ENCODE results near the gene REC8. TPM values are rescaled to one million over a fixed set of nuclear protein-coding genes. Genes with fewer than 3 reads are reported as not detected.

REC8 gene
- total and polyA plus RNA-seq, 4 donors: 2.3 to 4.7 (median 3.8) TPM

DNA sequence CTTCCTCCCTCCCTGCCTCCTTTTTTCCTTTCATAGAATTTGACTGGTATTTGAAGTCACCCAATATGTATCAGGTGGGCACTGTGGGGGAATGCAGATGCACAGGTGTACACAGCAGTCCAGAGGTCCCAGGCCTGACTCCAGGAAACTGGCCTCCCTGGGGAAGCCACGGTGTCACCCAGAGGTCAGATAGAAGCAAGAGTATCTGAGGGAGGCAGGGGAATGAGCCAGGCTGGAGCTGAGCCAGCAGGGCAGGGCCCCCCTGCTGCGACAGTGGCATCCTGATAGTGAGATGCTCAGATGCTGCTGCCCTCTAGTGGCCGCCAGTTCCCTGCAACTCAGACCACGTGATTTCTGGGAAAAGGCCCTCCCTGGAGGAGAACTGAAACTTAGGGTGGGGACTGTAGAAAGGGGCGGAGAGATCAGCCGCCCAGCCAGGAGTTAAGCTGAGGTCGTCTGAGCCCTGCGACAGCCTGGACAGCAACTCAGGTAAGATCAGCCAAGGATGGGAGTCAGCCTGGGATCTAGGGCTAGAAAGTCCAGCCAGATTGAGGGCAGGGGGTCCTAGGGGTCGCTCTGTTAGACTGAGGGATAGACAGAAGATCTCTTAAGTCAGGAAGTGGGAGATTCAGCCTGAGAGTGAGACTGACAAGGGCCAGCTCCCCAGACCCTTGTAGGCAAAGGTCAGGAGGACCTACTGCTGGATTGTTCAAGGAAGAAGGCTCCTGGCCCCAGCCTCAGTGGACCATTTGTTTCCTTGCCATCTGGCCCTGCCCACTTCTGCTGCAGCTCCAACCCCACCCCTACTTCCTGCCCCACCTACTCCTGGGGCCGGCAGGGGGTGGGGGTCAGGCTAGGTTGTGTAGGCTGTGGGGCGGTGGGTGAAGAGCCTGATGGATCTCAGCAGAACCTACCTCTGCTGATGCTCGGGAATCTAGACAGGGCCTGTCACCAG lies 10.8 kb upstream of the REC8 start, which contains the start of gene IRF9 (continued):
- TF ChIP-seq FOXA2 (IDR thresholded peaks at IDR 0.05) (no peak), TAF1 (conservative IDR thresholded peaks at IDR 0.05) (no peak), JUND (IDR thresholded peaks at IDR 0.05) (peak in 1 of 2 donors; percentile 69)
- TF ChIP-seq, protein P1, sequence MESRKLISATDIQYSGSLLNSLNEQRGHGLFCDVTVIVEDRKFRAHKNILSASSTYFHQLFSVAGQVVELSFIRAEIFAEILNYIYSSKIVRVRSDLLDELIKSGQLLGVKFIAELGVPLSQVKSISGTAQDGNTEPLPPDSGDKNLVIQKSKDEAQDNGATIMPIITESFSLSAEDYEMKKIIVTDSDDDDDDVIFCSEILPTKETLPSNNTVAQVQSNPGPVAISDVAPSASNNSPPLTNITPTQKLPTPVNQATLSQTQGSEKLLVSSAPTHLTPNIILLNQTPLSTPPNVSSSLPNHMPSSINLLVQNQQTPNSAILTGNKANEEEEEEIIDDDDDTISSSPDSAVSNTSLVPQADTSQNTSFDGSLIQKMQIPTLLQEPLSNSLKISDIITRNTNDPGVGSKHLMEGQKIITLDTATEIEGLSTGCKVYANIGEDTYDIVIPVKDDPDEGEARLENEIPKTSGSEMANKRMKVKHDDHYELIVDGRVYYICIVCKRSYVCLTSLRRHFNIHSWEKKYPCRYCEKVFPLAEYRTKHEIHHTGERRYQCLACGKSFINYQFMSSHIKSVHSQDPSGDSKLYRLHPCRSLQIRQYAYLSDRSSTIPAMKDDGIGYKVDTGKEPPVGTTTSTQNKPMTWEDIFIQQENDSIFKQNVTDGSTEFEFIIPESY (IDR thresholded peaks at IDR 0.05): peak; percentile 80

DNA sequence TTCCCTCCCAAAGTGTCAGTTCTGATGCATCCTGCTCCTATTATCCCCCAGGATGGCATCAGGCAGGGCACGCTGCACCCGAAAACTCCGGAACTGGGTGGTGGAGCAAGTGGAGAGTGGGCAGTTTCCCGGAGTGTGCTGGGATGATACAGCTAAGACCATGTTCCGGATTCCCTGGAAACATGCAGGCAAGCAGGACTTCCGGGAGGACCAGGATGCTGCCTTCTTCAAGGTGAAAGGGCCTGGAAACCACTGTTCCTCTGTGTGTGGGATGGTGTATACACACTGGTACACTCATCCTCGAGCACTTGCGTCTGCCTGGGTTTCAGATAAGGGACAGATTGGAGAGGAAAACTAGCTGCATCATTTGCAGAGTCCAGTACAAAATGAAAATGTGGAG lies 9.8 kb upstream of the REC8 start:
- no peaks in the 10 kb centered on the region for H3K27me3 ChIP-seq (ENCODE audit: control insufficient read depth in 4 of 4, insufficient read depth in 4 of 4, low read length in 3 of 4)
- TF ChIP-seq RXRA (IDR thresholded peaks at IDR 0.05) (no peak), FOXA2 (IDR thresholded peaks at IDR 0.05) (no peak), YY1 (IDR thresholded peaks at IDR 0.05) (no peak), FOXA1 (IDR thresholded peaks at IDR 0.05) (no peak), HNF4G (IDR thresholded peaks at IDR 0.05) (no peak), TAF1 (conservative IDR thresholded peaks at IDR 0.05) (no peak), JUND (IDR thresholded peaks at IDR 0.05) (no peak), HNF4A (conservative IDR thresholded peaks at IDR 0.05) (no peak), EGR1 (IDR thresholded peaks at IDR 0.05; ENCODE audit: low read depth in 2 of 2) (no peak), SP1 (IDR thresholded peaks at IDR 0.05) (no peak)
- TF ChIP-seq, protein P2, sequence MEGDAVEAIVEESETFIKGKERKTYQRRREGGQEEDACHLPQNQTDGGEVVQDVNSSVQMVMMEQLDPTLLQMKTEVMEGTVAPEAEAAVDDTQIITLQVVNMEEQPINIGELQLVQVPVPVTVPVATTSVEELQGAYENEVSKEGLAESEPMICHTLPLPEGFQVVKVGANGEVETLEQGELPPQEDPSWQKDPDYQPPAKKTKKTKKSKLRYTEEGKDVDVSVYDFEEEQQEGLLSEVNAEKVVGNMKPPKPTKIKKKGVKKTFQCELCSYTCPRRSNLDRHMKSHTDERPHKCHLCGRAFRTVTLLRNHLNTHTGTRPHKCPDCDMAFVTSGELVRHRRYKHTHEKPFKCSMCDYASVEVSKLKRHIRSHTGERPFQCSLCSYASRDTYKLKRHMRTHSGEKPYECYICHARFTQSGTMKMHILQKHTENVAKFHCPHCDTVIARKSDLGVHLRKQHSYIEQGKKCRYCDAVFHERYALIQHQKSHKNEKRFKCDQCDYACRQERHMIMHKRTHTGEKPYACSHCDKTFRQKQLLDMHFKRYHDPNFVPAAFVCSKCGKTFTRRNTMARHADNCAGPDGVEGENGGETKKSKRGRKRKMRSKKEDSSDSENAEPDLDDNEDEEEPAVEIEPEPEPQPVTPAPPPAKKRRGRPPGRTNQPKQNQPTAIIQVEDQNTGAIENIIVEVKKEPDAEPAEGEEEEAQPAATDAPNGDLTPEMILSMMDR (IDR thresholded peaks at IDR 0.05; ENCODE audit: low read depth, low read length, missing input control): no peak
- TF ChIP-seq, protein P1 (IDR thresholded peaks at IDR 0.05): no peak
- H3K9ac ChIP-seq (ENCODE audit: low read depth in 1 of 2, low read length in 2 of 2): peak overlapping the region; percentile 45 to 87
- H3K36me3 ChIP-seq (ENCODE audit: control insufficient read depth in 4 of 4, insufficient read depth in 3 of 4, low read depth in 1 of 4, low read length in 3 of 4): peaks cover 24 to 57% (median 44%) of the 10 kb centered on the region in 4 donors
- H3K9me3 ChIP-seq (ENCODE audit: control insufficient read depth in 4 of 4, low read length in 3 of 4): no peaks in the 10 kb centered on the region
- no peak for DNase-seq (ENCODE audit: low spot score)
- WGBS: 59% methylated on average over 8 of the region's 8 CpGs
- peak overlapping the region; percentile 71 to 91 for H3K27ac ChIP-seq (ENCODE audit: low read depth in 1 of 2, low read length in 2 of 2)
- peak overlapping the region; percentile 63 to 81 (median 70) for H3K4me3 ChIP-seq (ENCODE audit: low read depth in 1 of 3, low read length in 3 of 3)
- H3K4me1 ChIP-seq (ENCODE audit: control insufficient read depth in 4 of 4, insufficient read depth in 4 of 4, low read length in 3 of 4): peaks cover 8 to 35% (median 29%) of the 10 kb centered on the region in 4 donors

DNA sequence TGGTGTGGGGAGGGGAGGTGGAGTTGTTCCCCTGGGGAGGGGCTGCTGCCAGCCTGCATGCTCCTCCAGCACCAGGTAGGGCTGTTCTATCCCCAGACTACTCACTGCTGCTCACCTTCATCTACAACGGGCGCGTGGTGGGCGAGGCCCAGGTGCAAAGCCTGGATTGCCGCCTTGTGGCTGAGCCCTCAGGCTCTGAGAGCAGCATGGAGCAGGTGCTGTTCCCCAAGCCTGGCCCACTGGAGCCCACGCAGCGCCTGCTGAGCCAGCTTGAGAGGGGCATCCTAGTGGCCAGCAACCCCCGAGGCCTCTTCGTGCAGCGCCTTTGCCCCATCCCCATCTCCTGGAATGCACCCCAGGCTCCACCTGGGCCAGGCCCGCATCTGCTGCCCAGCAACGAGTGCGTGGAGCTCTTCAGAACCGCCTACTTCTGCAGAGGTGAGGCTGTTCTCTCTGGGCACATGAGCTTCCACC lies 7.3 kb upstream of the REC8 start:
- no peaks in the 10 kb centered on the region for H3K27me3 ChIP-seq (ENCODE audit: control insufficient read depth in 4 of 4, insufficient read depth in 4 of 4, low read length in 3 of 4)
- H3K4me3 ChIP-seq (ENCODE audit: low read depth in 1 of 3, low read length in 3 of 3): no peak overlapping the region
- peaks cover 8 to 34% (median 28%) of the 10 kb centered on the region in 4 donors for H3K4me1 ChIP-seq (ENCODE audit: control insufficient read depth in 4 of 4, insufficient read depth in 4 of 4, low read length in 3 of 4)
- no peak for DNase-seq (ENCODE audit: low spot score)
- no peaks in the 10 kb centered on the region for H3K9me3 ChIP-seq (ENCODE audit: control insufficient read depth in 4 of 4, low read length in 3 of 4)
- H3K9ac ChIP-seq (ENCODE audit: low read depth in 1 of 2, low read length in 2 of 2): no peak overlapping the region
- TF ChIP-seq GABPA (IDR thresholded peaks at IDR 0.05 in 1 of 2, conservative IDR thresholded peaks at IDR 0.05 in 1 of 2): no peak
- TF ChIP-seq HNF4G (IDR thresholded peaks at IDR 0.05): no peak
- no peak for TF ChIP-seq NR2F2 (IDR thresholded peaks at IDR 0.05)
- TF ChIP-seq, protein P3, sequence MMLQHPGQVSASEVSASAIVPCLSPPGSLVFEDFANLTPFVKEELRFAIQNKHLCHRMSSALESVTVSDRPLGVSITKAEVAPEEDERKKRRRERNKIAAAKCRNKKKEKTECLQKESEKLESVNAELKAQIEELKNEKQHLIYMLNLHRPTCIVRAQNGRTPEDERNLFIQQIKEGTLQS (IDR thresholded peaks at IDR 0.05): no peak
- TF ChIP-seq, protein P4, sequence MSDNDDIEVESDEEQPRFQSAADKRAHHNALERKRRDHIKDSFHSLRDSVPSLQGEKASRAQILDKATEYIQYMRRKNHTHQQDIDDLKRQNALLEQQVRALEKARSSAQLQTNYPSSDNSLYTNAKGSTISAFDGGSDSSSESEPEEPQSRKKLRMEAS (IDR thresholded peaks at IDR 0.05): no peak
- TF ChIP-seq, protein P1 (IDR thresholded peaks at IDR 0.05): no peak
- H3K36me3 ChIP-seq (ENCODE audit: control insufficient read depth in 4 of 4, insufficient read depth in 3 of 4, low read depth in 1 of 4, low read length in 3 of 4): peaks cover 21 to 55% (median 39%) of the 10 kb centered on the region in 4 donors
- WGBS: 95% methylated on average over 14 of the region's 14 CpGs
- no peak overlapping the region for H3K27ac ChIP-seq (ENCODE audit: low read depth in 1 of 2, low read length in 2 of 2)
